Esophagus muscularis mucosa (tissue), 4 donors: ENCODE data around the gene SCFD2.

Source experiments
- CTCF ChIP-seq, 3 experiments: fragments of 200-600 bp in 2 of 3; fragments of 450-650 bp in 1 of 3; sonication (generic) in 2 of 3; IDR thresholded peaks; one replicate each; pipeline ENCODE4 v1.5.1; 2017 to 2019; ENCODE audit warnings: antibody characterized with exemption in 3 of 3, mild to moderate bottlenecking in 2 of 3, moderate library complexity in 1 of 3
- EP300 ChIP-seq: sonication (generic); formaldehyde crosslinking; IDR thresholded peaks from one replicate; pipeline ENCODE4 v1.6.1; 2017; ENCODE audit warnings: antibody characterized with exemption
- POLR2A ChIP-seq: fragments of 450-650 bp; IDR thresholded peaks from one replicate; pipeline ENCODE4 v1.6.1; 2017; ENCODE audit warnings: antibody characterized with exemption, moderate library complexity, mild to moderate bottlenecking, low read depth
- POLR2AphosphoS5 ChIP-seq, 2 donors: sonication (generic); formaldehyde crosslinking; IDR thresholded peaks; one replicate each; pipeline ENCODE4 v1.6.1; 2017; ENCODE audit warnings: antibody characterized with exemption in 2 of 2

GRCh38 chr4:53273726-53274125 is 92.1 kb downstream of the SCFD2 start:
- TF ChIP-seq CTCF (IDR thresholded peaks at IDR 0.05) = no peak
- no peak for TF ChIP-seq POLR2AphosphoS5 (IDR thresholded peaks at IDR 0.05)
- TF ChIP-seq EP300 = no peak
- no peak for TF ChIP-seq POLR2A
